ENCODE measurements around the gene GNB2. TPM values are rescaled to one million over a fixed set of nuclear protein-coding genes. Genes with fewer than 3 reads are reported as not detected.
"Not testable (repeated sequence)": the region's sequence is repeated elsewhere in the genome, so short reads cannot be mapped to it uniquely, and the experiment has no call there.

Gene GNB2
- total and polyA plus RNA-seq, 2 of the 8 experiments (the other 6 are each of a cell fraction or from before 2014, with no cell fraction given) = 157 to 260 TPM

GRCh38 chr7:100655908-100656674, 17.4 kb upstream of the GNB2 start, which contains the start of gene ACTL6B (continued):
- TF ChIP-seq SIRT6 (IDR thresholded peaks at IDR 0.05; ENCODE audit: low read length) (no peak), SUZ12 (IDR thresholded peaks at IDR 0.05; ENCODE audit: low read length) (no peak), CBX5 (IDR thresholded peaks at IDR 0.05; ENCODE audit: low read depth, low read length) (no peak), E2F6 (IDR thresholded peaks at IDR 0.05) (peak; percentile 16; the same call in 1 of the 2 replicates), RFX5 (IDR thresholded peaks at IDR 0.05; ENCODE audit: borderline replicate concordance, low read depth, low read length) (no peak), CHD2 (IDR thresholded peaks at IDR 0.05; ENCODE audit: low read length) (no peak), SAP30 (IDR thresholded peaks at IDR 0.05; ENCODE audit: insufficient read depth, insufficient replicate concordance, low read length) (no peak), EGR1 (IDR thresholded peaks at IDR 0.05; ENCODE audit: borderline replicate concordance, low read depth, low read length) (peak; percentile 97), FOSL1 (IDR thresholded peaks at IDR 0.05; ENCODE audit: insufficient read depth, low read depth, low read length) (no peak)

DNA sequence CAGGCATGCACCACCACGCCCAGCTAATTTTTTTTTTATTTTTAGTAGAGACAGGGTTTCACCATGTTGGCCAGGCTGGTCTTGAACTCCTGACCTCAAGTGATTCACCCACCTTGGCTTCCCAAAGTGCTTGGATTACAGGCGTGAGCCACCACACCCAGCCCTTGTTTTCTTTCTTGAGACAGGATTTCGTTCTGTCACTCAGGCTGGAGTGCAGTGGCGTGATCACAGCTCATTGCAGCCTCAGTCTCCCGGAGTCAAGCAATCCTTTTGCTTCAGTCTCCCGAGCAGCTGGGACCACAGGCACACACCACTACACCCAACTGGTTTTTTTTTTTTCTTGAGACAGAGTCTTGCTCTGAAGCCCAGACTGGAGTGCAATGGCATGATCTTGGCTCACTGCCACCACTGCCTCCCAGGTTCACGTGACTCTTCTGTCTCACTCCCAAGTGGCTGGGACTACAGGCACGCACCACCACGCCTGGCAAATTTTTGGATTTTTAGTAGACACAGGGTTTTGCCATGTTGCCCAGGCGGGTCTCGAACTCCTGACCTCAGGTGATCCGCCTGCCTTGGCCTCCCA, 11.3 kb upstream of the GNB2 start:
- not testable (repeated sequence) for H3K4me1 ChIP-seq (replicated peaks in 1 of 4; ENCODE audit: control insufficient read depth in 3 of 4, insufficient read depth in 4 of 4, low read length in 3 of 4); H2BK5ac ChIP-seq (ENCODE audit: low read depth, low read length); H3K56ac ChIP-seq (replicated peaks; ENCODE audit: insufficient read length, low read depth, low read length); H3K23me2 ChIP-seq (ENCODE audit: low read depth, low read length); FAIRE-seq; H3K9ac ChIP-seq (replicated peaks in 1 of 4; ENCODE audit: extremely low read depth in 1 of 4, low read depth in 3 of 4, low read length in 3 of 4); H3K4me3 ChIP-seq (ENCODE audit: extremely low read depth in 1 of 4, insufficient read depth in 2 of 4, low read depth in 3 of 4, low read length in 4 of 4); DNase-seq (ENCODE audit: low read depth in 1 of 2, low spot score in 2 of 2); H2BK120ac ChIP-seq (replicated peaks; ENCODE audit: low read depth, low read length); H3K23ac ChIP-seq (ENCODE audit: insufficient read length); H4K91ac ChIP-seq (replicated peaks; ENCODE audit: insufficient read length, low read length); H2AK5ac ChIP-seq (ENCODE audit: low read depth, low read length); H3K36me3 ChIP-seq (ENCODE audit: control insufficient read depth in 2 of 4, insufficient read depth in 4 of 4, low read length in 3 of 4); H4K8ac ChIP-seq (ENCODE audit: extremely low read depth, insufficient read depth, low read length); H2BK12ac ChIP-seq (ENCODE audit: low read depth, low read length); H2BK15ac ChIP-seq (ENCODE audit: low read length); H3K14ac ChIP-seq (ENCODE audit: insufficient read length); H3K4me2 ChIP-seq (ENCODE audit: insufficient read depth in 1 of 2, low read depth in 2 of 2, low read length in 2 of 2); H2AFZ ChIP-seq (ENCODE audit: low read length); H4K20me1 ChIP-seq (replicated peaks in 1 of 2; ENCODE audit: control insufficient read depth in 1 of 2, insufficient read depth in 2 of 2, low read length in 2 of 2); H4K5ac ChIP-seq (ENCODE audit: insufficient read length, low read depth, low read length); H3K18ac ChIP-seq (ENCODE audit: extremely low read depth, low read length); H3K9me3 ChIP-seq (ENCODE audit: insufficient read depth in 2 of 2, low read depth in 1 of 2, low read length in 1 of 2); H2BK20ac ChIP-seq (ENCODE audit: low read length); H3K79me2 ChIP-seq (ENCODE audit: control insufficient read depth in 1 of 2, insufficient read depth in 2 of 2, low read length in 2 of 2); H3K27me3 ChIP-seq (replicated peaks in 1 of 4; ENCODE audit: control insufficient read depth in 3 of 4, extremely low read depth in 1 of 4, insufficient read depth in 3 of 4, low read length in 3 of 4); H3K4ac ChIP-seq (replicated peaks; ENCODE audit: insufficient read length, low read depth, low read length); H3K27ac ChIP-seq (ENCODE audit: low read depth, low read length); H3K79me1 ChIP-seq (ENCODE audit: low read depth, low read length)
- ChIA-PET POLR2A (ENCODE audit: partially characterized antibody) (interaction anchor here (0.6 to 1.6 kb wide), 3 partner anchors 10 to 968 kb away, joined by 3 to 5 read pairs (median 4); no protein-coding TSS in a partner anchor), CTCF (ENCODE audit: partially characterized antibody) (interaction anchor here (0.8 to 2.4 kb wide), 6 partner anchors 10 to 76 kb away, joined by 3 to 8 read pairs (median 6); partner anchors contain the start of genes FBXO24, GNB2 and LRCH4)
- WGBS, 2 experiments (ENCODE audit: extremely low coverage in 1 of 2, insufficient coverage in 1 of 2, insufficient read length in 1 of 2, insufficient replicate concordance in 2 of 2, low coverage in 1 of 2, low lambda C conversion rate in 2 of 2, missing lambda C conversion rate in 1 of 2) = 92% methylated on average over 12 of the region's 12 CpGs; no CpG with 5 or more reads in 1 of the 2 experiments
